HepG2 (cell line): ENCODE measurements around the gene TGM5. TPM values are rescaled to one million over a fixed set of nuclear protein-coding genes. Genes with fewer than 3 reads are reported as not detected.
A peak's percentile ranks its signal among the peaks of the same experiment; 100 is the strongest.

Experiments
- ATAC-seq: fragments of 200-7000 bp; cut with Tn5 transposase; 3 replicates; pipeline ENCODE4 v1.9.1; 2020; ENCODE audit warnings: mild to moderate bottlenecking, moderate library complexity
- BruUV-seq: library from RNA; stranded (reverse); fragments of 400-500 nt; replicated peaks from 2 replicates; lab custom pipeline; 2021; lab: Mats Ljungman, UMichigan
- CTCF ChIA-PET: fragments of 300-600 bp; formaldehyde crosslinking; extraction: SDS; loops from one replicate; lab custom pipeline; 2021; ENCODE audit warnings: low total read pairs, inconsistent platforms, low intra/inter-chr PET ratio; lab: Yijun Ruan, JAX
- POLR2A ChIA-PET: fragments of 350-600 bp; sonication (Branson Sonifier 250); formaldehyde crosslinking; loops from one replicate; lab custom pipeline; 2020; ENCODE audit warnings: antibody characterized with exemption, inconsistent platforms; lab: Yijun Ruan, JAX
- DNase-seq: peaks from one replicate; pipeline ENCODE4 v3.0.0-alpha.2; 2015; ENCODE audit warnings: low spot score
- FAIRE-seq: peaks from 3 replicates; lab custom pipeline; 2011; peaks lifted over from hg19 to GRCh38; lab: Jason Lieb, UNC
- H2AFZ ChIP-seq: one replicate; pipeline ENCODE4 v1.6.1; 2011; ENCODE audit warnings: low read length, inconsistent platforms
- H3K27ac ChIP-seq: fragments of 300-600 bp; 3 replicates; pipeline ENCODE4 v1.8.0; 2011; ENCODE audit warnings: mixed run types, mild to moderate bottlenecking, mixed read lengths, low read length, inconsistent platforms; ENCODE audit not compliant: insufficient read depth; ENCODE audit errors: extremely low read length
- H3K27me3 ChIP-seq, 2 experiments: fragments of 200-600 bp in 1 of 2; 2 replicates in 1 of 2; 3 replicates in 1 of 2; pipeline versions ENCODE4 v1.6.0 to v1.8.0; 2011; ENCODE audit warnings: low read length in 2 of 2, mild to moderate bottlenecking in 2 of 2, moderate library complexity in 2 of 2, inconsistent platforms in 1 of 2; ENCODE audit not compliant: insufficient read depth in 2 of 2, control insufficient read depth in 1 of 2
- H3K36me3 ChIP-seq, 2 experiments: fragments of 200-600 bp in 1 of 2; replicated peaks in 1 of 2; 2 replicates in 1 of 2; 3 replicates in 1 of 2; pipeline versions ENCODE4 v1.5.1 to v1.8.0; 2011; ENCODE audit warnings: low read length in 2 of 2, inconsistent platforms in 1 of 2; ENCODE audit not compliant: insufficient read depth in 2 of 2, control insufficient read depth in 1 of 2
- H3K4me1 ChIP-seq: 2 replicates; pipeline ENCODE4 v1.5.1; 2012; ENCODE audit warnings: low read length, inconsistent platforms; ENCODE audit not compliant: insufficient read depth
- H3K4me2 ChIP-seq: 2 replicates; pipeline ENCODE4 v1.6.0; 2011; ENCODE audit warnings: low read depth, low read length, inconsistent platforms
- H3K4me3 ChIP-seq, 3 experiments: fragments of 200-600 bp in 1 of 3; sonication (generic), shearing (Covaris generic) in 1 of 3; replicated peaks in 1 of 3; 2 replicates each; pipeline ENCODE4 v1.5.1; 2011 to 2016; ENCODE audit warnings: low read length in 3 of 3, inconsistent platforms in 2 of 3, low read depth in 2 of 3, mild to moderate bottlenecking in 2 of 3, control low read depth in 1 of 3, mixed read lengths in 1 of 3; ENCODE audit not compliant: insufficient read depth in 1 of 3
- H3K79me2 ChIP-seq: one replicate; pipeline ENCODE4 v1.6.1; 2011; ENCODE audit warnings: low read length, inconsistent platforms; ENCODE audit not compliant: insufficient read depth
- H3K9ac ChIP-seq: 2 replicates; pipeline ENCODE4 v1.6.0; 2011; ENCODE audit warnings: mild to moderate bottlenecking, low read depth, low read length, inconsistent platforms; ENCODE audit not compliant: insufficient read depth
- H3K9me3 ChIP-seq: 2 replicates; pipeline ENCODE4 v1.5.1; 2012; ENCODE audit warnings: mild to moderate bottlenecking, low read length
- H4K20me1 ChIP-seq: 2 replicates; pipeline ENCODE4 v1.6.0; 2011; ENCODE audit warnings: inconsistent platforms, mild to moderate bottlenecking, low read length, moderate library complexity; ENCODE audit not compliant: insufficient read depth
- MZF1 ChIP-seq: sonication (generic); formaldehyde crosslinking; IDR thresholded peaks from 2 replicates; pipeline ENCODE4 v1.8.1; 2023; ENCODE audit warnings: mild to moderate bottlenecking, missing genetic modification reagents, borderline replicate concordance
- PAF1 ChIP-seq: IDR thresholded peaks from 2 replicates; pipeline ENCODE4 v1.6.1; 2016; ENCODE audit warnings: missing genetic modification reagents, missing compliant biosample characterization
- PPARG ChIP-seq: conservative IDR thresholded peaks from 2 replicates; pipeline ENCODE4 v1.6.1; 2016; ENCODE audit warnings: missing biosample characterization, missing genetic modification reagents
- SAP130 ChIP-seq: IDR thresholded peaks from 2 replicates; pipeline ENCODE4 v1.6.1; 2016; ENCODE audit warnings: low read depth
- ZNF230 ChIP-seq: sonication (generic); formaldehyde crosslinking; IDR thresholded peaks from 2 replicates; pipeline ENCODE4 v1.4.0; 2020; ENCODE audit warnings: mild to moderate bottlenecking, missing genetic modification reagents
- ZNF350 ChIP-seq: sonication (generic); formaldehyde crosslinking; IDR thresholded peaks from 2 replicates; pipeline ENCODE4 v1.4.0; 2020; ENCODE audit warnings: mild to moderate bottlenecking, low read depth, missing genetic modification reagents, borderline replicate concordance
- ZNF530 ChIP-seq: sonication (generic); formaldehyde crosslinking; IDR thresholded peaks from 2 replicates; pipeline ENCODE4 v1.5.0; 2020; ENCODE audit warnings: low read depth, mild to moderate bottlenecking, missing genetic modification reagents
- WGBS: methylation state at CpG from one replicate; pipeline ENCODE4 v1.1.6; 2017; ENCODE audit warnings: low lambda C conversion rate; 5-methylcytosine and 5-hydroxymethylcytosine counted together
- in situ Hi-C: cut with HindIII; loops from 2 replicates; pipeline ENCODE4 v1.10.0; 2017; ENCODE audit warnings: low pct_unique_long_range_greater_than_20kb; ENCODE audit not compliant: extremely low pct_ligation_motif_present
- intact Hi-C: fragments of 100-400 bp; cut with micrococcal nuclease; formaldehyde crosslinking; loops from one replicate; pipeline ENCODE4 v1.10.0; 2022; ENCODE audit not compliant: unreplicated experiment
- polyA plus RNA-seq, 8 experiments: library from polyadenylated mRNA; depleted of rRNA in 3 of 8; stranded (reverse) in 7 of 8; unstranded in 1 of 8; fragments of >200 nt; fragmentation: Illumina TruSeq in 4 of 8; extraction: Trizol in 4 of 8; gene quantifications; 2 replicates each; pipeline versions ENCODE4 v1.2.1 to v1.2.3, GENCODE V29; 2011 to 2016; ENCODE audit warnings: low read depth in 4 of 8, missing spikeins in 1 of 8, mixed read lengths in 1 of 8; ENCODE audit not compliant: insufficient read depth in 1 of 8
- total RNA-seq, 5 experiments: library from RNA; depleted of rRNA; stranded (reverse); fragments of >200 nt; fragmentation: Illumina TruSeq; extraction: Trizol; gene quantifications; 2 replicates each; pipeline ENCODE4 v1.2.3, GENCODE V29; 2016; ENCODE audit warnings: low read depth in 1 of 5
- TF ChIP-seq, protein P1 (sequence below): sonication (generic); formaldehyde crosslinking; IDR thresholded peaks from 2 replicates; pipeline ENCODE4 v1.8.1; 2023; ENCODE audit warnings: mild to moderate bottlenecking, missing genetic modification reagents
- TF ChIP-seq, protein P2 (sequence below): sonication (generic); formaldehyde crosslinking; IDR thresholded peaks from 2 replicates; pipeline ENCODE4 v1.4.0; 2020; ENCODE audit warnings: low read depth, mild to moderate bottlenecking, missing genetic modification reagents
- TF ChIP-seq, protein P3 (sequence below): sonication (generic); formaldehyde crosslinking; IDR thresholded peaks from 2 replicates; pipeline ENCODE4 v1.4.0; 2020; ENCODE audit warnings: missing genetic modification reagents, borderline replicate concordance

Gene TGM5
- total and polyA plus RNA-seq, 2 of the 13 experiments (the other 11 are each of a cell fraction or from before 2014, with no cell fraction given), result 0.18 to 0.65 TPM

DNA sequence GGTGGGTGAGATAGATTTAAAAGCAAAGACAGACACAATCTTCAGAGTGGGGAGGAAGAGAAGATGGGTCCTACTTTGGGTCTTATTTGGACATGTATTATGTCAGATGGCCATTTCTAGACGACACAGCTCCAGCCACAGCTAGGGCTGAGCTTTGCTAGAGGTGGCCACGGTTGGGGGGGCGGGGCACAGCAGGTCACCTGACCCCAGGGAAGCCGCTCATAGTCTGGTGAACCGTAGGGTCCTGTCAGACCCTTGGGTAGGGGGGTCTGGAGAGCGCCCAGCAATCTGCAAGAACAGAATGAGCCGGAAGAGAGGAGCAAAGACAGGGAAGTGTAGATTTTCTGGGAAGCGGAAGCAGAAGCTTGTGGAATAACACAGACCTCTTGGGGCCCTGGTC is 52.6 kb downstream of the TGM5 start:
- ATAC-seq (no peak), DNase-seq (no peak)
- intact Hi-C loops, result no loop called here

DNA sequence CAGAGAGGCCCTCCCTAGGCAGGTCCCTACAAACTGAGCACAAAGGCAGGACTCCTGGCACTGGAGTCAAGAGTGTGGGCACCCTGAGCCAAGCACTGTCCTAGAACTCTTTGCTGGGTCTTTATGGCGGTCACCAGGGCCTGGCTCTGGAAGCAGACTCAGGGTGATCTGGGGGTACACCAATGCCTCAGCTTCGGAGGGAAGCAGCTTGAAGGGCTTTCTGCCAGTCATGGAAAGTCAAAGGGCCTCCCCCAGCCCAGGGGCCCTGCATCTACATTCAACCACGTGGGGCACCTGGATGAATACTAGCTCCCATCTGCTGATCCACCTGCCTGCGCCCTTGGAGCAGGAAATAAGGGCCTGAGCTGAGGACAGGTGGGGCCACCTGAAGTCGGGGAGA is 53.3 kb downstream of the TGM5 start:
- no peak overlapping the region for H2AFZ ChIP-seq
- H3K4me2 ChIP-seq, result no peak overlapping the region
- TF ChIP-seq, protein P1, sequence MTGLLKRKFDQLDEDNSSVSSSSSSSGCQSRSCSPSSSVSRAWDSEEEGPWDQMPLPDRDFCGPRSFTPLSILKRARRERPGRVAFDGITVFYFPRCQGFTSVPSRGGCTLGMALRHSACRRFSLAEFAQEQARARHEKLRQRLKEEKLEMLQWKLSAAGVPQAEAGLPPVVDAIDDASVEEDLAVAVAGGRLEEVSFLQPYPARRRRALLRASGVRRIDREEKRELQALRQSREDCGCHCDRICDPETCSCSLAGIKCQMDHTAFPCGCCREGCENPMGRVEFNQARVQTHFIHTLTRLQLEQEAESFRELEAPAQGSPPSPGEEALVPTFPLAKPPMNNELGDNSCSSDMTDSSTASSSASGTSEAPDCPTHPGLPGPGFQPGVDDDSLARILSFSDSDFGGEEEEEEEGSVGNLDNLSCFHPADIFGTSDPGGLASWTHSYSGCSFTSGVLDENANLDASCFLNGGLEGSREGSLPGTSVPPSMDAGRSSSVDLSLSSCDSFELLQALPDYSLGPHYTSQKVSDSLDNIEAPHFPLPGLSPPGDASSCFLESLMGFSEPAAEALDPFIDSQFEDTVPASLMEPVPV, result no peak
- no peak for TF ChIP-seq SAP130 (CRISPR knock-in tag)
- no peak for TF ChIP-seq PAF1 (CRISPR knock-in tag)
- no peak for TF ChIP-seq ZNF530
- TF ChIP-seq MZF1 (CRISPR knock-in tag), result no peak
- no peak for TF ChIP-seq ZNF350
- TF ChIP-seq, protein P2, sequence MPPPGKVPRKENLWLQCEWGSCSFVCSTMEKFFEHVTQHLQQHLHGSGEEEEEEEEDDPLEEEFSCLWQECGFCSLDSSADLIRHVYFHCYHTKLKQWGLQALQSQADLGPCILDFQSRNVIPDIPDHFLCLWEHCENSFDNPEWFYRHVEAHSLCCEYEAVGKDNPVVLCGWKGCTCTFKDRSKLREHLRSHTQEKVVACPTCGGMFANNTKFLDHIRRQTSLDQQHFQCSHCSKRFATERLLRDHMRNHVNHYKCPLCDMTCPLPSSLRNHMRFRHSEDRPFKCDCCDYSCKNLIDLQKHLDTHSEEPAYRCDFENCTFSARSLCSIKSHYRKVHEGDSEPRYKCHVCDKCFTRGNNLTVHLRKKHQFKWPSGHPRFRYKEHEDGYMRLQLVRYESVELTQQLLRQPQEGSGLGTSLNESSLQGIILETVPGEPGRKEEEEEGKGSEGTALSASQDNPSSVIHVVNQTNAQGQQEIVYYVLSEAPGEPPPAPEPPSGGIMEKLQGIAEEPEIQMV (CRISPR knock-in tag), result no peak
- TF ChIP-seq PPARG, result no peak
- TF ChIP-seq, protein P3, sequence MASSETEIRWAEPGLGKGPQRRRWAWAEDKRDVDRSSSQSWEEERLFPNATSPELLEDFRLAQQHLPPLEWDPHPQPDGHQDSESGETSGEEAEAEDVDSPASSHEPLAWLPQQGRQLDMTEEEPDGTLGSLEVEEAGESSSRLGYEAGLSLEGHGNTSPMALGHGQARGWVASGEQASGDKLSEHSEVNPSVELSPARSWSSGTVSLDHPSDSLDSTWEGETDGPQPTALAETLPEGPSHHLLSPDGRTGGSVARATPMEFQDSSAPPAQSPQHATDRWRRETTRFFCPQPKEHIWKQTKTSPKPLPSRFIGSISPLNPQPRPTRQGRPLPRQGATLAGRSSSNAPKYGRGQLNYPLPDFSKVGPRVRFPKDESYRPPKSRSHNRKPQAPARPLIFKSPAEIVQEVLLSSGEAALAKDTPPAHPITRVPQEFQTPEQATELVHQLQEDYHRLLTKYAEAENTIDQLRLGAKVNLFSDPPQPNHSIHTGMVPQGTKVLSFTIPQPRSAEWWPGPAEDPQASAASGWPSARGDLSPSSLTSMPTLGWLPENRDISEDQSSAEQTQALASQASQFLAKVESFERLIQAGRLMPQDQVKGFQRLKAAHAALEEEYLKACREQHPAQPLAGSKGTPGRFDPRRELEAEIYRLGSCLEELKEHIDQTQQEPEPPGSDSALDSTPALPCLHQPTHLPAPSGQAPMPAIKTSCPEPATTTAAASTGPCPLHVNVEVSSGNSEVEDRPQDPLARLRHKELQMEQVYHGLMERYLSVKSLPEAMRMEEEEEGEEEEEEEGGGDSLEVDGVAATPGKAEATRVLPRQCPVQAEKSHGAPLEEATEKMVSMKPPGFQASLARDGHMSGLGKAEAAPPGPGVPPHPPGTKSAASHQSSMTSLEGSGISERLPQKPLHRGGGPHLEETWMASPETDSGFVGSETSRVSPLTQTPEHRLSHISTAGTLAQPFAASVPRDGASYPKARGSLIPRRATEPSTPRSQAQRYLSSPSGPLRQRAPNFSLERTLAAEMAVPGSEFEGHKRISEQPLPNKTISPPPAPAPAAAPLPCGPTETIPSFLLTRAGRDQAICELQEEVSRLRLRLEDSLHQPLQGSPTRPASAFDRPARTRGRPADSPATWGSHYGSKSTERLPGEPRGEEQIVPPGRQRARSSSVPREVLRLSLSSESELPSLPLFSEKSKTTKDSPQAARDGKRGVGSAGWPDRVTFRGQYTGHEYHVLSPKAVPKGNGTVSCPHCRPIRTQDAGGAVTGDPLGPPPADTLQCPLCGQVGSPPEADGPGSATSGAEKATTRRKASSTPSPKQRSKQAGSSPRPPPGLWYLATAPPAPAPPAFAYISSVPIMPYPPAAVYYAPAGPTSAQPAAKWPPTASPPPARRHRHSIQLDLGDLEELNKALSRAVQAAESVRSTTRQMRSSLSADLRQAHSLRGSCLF (CRISPR knock-in tag), result no peak
- H3K4me1 ChIP-seq, result no peaks in the 10 kb centered on the region
- H3K9ac ChIP-seq, result no peak overlapping the region
- H3K9me3 ChIP-seq, result no peaks in the 10 kb centered on the region
- no peak for ATAC-seq
- H3K36me3 ChIP-seq, result no peaks in the 10 kb centered on the region
- H3K27me3 ChIP-seq, result peaks cover 1 to 43% of the 10 kb centered on the region in 2 experiments; a peak in 3 of 5 replicates
- DNase-seq, result no peak
- CTCF ChIA-PET, result no interaction called here
- H4K20me1 ChIP-seq, result no peaks in the 10 kb centered on the region
- no peak for FAIRE-seq
- WGBS, result 22% methylated on average over 2 of the region's 5 CpGs
- no TSS peak for BruUV-seq
- in situ Hi-C loops (loop anchor here (25.0 kb wide), 1 partner anchor 501 kb away; no protein-coding TSS in a partner anchor), intact Hi-C loops (no loop called here)
- no peak overlapping the region for H3K27ac ChIP-seq
- H3K79me2 ChIP-seq, result no peaks in the 10 kb centered on the region
- POLR2A ChIA-PET, result no interaction called here
- no peak overlapping the region for H3K4me3 ChIP-seq

More for the DNA sequence above, 52.6 kb downstream of the TGM5 start:
- Histone ChIP-seq H2AFZ (no peak overlapping the region), H3K4me3 (no peak overlapping the region)
- no peak for FAIRE-seq
- BruUV-seq, result no TSS peak
- in situ Hi-C loops, result loop anchor here (25.0 kb wide), 1 partner anchor 502 kb away; no protein-coding TSS in a partner anchor
- no peak for TF ChIP-seq ZNF230 (CRISPR knock-in tag)
- TF ChIP-seq, all 625 proteins: peak for 0
- ChIA-PET POLR2A (no interaction called here), CTCF (no interaction called here)
- Histone ChIP-seq H3K36me3 (no peaks in the 10 kb centered on the region), H3K9me3 (no peaks in the 10 kb centered on the region), H3K27ac (no peak overlapping the region), H3K27me3 (peaks cover 1 to 38% of the 10 kb centered on the region in 2 experiments; a peak in 4 of 5 replicates), H3K79me2 (no peaks in the 10 kb centered on the region), H3K9ac (no peak overlapping the region), H3K4me2 (peak overlapping the region; percentile 32; the same call in 1 of the 2 replicates), H4K20me1 (no peaks in the 10 kb centered on the region), H3K4me1 (no peaks in the 10 kb centered on the region)
- WGBS, result 22% methylated on average over 8 of the region's 8 CpGs
